CD4-positive, alpha-beta T cell treated with Interleukin-17A for 4 hours (primary cell): ENCODE results near the gene BMS1.
"Not testable (repeated sequence)": the region's sequence is repeated elsewhere in the genome, so short reads cannot be mapped to it uniquely, and the experiment has no call there.

Source experiments
- DNase-seq: peaks from one replicate; pipeline ENCODE4 v3.0.0-alpha.2; 2020; ENCODE audit warnings: mixed read lengths

Gene BMS1

GRCh38 chr10:42782446-42783180, at the start of gene BMS1:
TSS of gene BMS1 (plus strand) at chr10:42782795. CDS start at chr10:42784395, 1,600 bp downstream.
- DNase-seq: peak; percentile 85

GRCh38 chr10:42734536-42734935, 48.1 kb upstream of the BMS1 start:
- peak; percentile 10 for DNase-seq

- DNase-seq: no peak
These were observed 43.9 kb upstream of the BMS1 start for GRCh38 chr10:42738679-42739078.

GRCh38 chr10:42741536-42741935, 41.1 kb upstream of the BMS1 start:
- DNase-seq: not testable (repeated sequence)

GRCh38 chr10:42743697-42744096, 38.9 kb upstream of the BMS1 start:
- no peak for DNase-seq

- DNase-seq: no peak
These were observed 38.4 kb upstream of the BMS1 start for GRCh38 chr10:42744134-42744701.

GRCh38 chr10:42753126-42753506, 29.5 kb upstream of the BMS1 start:
- peak; percentile 72 for DNase-seq

- no peak for DNase-seq
These were observed 29.0 kb upstream of the BMS1 start for GRCh38 chr10:42753507-42754154.

- DNase-seq: peak; percentile 25
These were observed 28.2 kb upstream of the BMS1 start for GRCh38 chr10:42754155-42755027.

GRCh38 chr10:42755028-42755451, 27.6 kb upstream of the BMS1 start:
- DNase-seq: no peak

GRCh38 chr10:42755556-42756093, 27.0 kb upstream of the BMS1 start:
- DNase-seq: no peak

GRCh38 chr10:42767906-42768305, 14.7 kb upstream of the BMS1 start:
- DNase-seq: no peak

GRCh38 chr10:42768581-42769152, 13.9 kb upstream of the BMS1 start:
- DNase-seq: no peak

- DNase-seq: no peak
These were observed 13.4 kb upstream of the BMS1 start for GRCh38 chr10:42769173-42769572.

- DNase-seq: no peak
These were observed 12.9 kb upstream of the BMS1 start for GRCh38 chr10:42769673-42770072.

- no peak for DNase-seq
These were observed 5.9 kb upstream of the BMS1 start for GRCh38 chr10:42776681-42777080.

- DNase-seq: no peak
These were observed 2.1 kb upstream of the BMS1 start for GRCh38 chr10:42780456-42780855.

GRCh38 chr10:42781893-42782445, 626 bp upstream of the BMS1 start:
- DNase-seq: peak; percentile 10

GRCh38 chr10:42783181-42783549, 570 bp downstream of the BMS1 start:
- DNase-seq: peak; percentile 59

GRCh38 chr10:42785759-42786158, 3.2 kb downstream of the BMS1 start:
- no peak for DNase-seq

- no peak for DNase-seq
These were observed 8.2 kb downstream of the BMS1 start for GRCh38 chr10:42790835-42791234.

- no peak for DNase-seq
These were observed 13.1 kb downstream of the BMS1 start for GRCh38 chr10:42795701-42796100.
